SU-DHL-6 (cell line): ENCODE measurements around the gene CEBPB.

Source experiments
- CTCF ChIP-seq: fragments of 200-600 bp; sonication (generic); IDR thresholded peaks from one replicate; pipeline ENCODE4 v1.5.1; 2017; ENCODE audit warnings: antibody characterized with exemption, mild to moderate bottlenecking, low read length, moderate library complexity; ENCODE audit not compliant: insufficient read depth, poor library complexity, severe bottlenecking
- EZH2phosphoT487 ChIP-seq: fragments of 200-600 bp; sonication (generic), shearing (Covaris generic); conservative IDR thresholded peaks from 2 replicates; pipeline ENCODE4 v1.6.1; 2018; ENCODE audit warnings: mild to moderate bottlenecking, antibody characterized with exemption, low read length, moderate library complexity, mixed read lengths

GRCh38 chr20:50219600-50219999, 29.0 kb downstream of the CEBPB start:
- TF ChIP-seq CTCF = no peak
- no peak for TF ChIP-seq EZH2phosphoT487
